Prostate gland (tissue), 2 donors: ENCODE measurements around the gene BCL2L14. TPM values are rescaled to one million over a fixed set of nuclear protein-coding genes. Genes with fewer than 3 reads are reported as not detected.

Experiments
- DNase-seq: peaks from one replicate; pipeline ENCODE4 v3.0.0-alpha.2; 2019; ENCODE audit warnings: low spot score
- H3K27ac ChIP-seq, 2 donors: fragments of 200-600 bp; sonication (generic); 2 replicates each; pipeline ENCODE4 v1.5.1; 2017 to 2019
- H3K27me3 ChIP-seq: fragments of 200-600 bp; sonication (generic); replicated peaks from 2 replicates; pipeline ENCODE4 v1.5.1; 2019; ENCODE audit not compliant: insufficient read depth
- H3K36me3 ChIP-seq, 2 donors: fragments of 200-600 bp; sonication (generic); 1 replicate in 1 of 2; 2 replicates in 1 of 2; pipeline versions ENCODE4 v1.5.1 to v1.8.1; 2017 to 2019
- H3K4me1 ChIP-seq: fragments of 200-600 bp; sonication (generic); replicated peaks from 2 replicates; pipeline ENCODE4 v1.5.1; 2019
- H3K4me3 ChIP-seq, 2 donors: fragments of 200-600 bp; sonication (generic); 2 replicates each; pipeline ENCODE4 v1.5.1; 2017 to 2019
- H3K9me3 ChIP-seq: fragments of 200-600 bp; sonication (generic); 2 replicates; pipeline ENCODE4 v1.5.1; 2017
- POLR2A ChIP-seq: fragments of 450-650 bp; IDR thresholded peaks from one replicate; pipeline ENCODE4 v1.6.1; 2016; ENCODE audit warnings: antibody characterized with exemption, mild to moderate bottlenecking
- POLR2AphosphoS5 ChIP-seq: sonication (generic); formaldehyde crosslinking; IDR thresholded peaks from one replicate; pipeline ENCODE4 v1.6.1; 2017; ENCODE audit warnings: antibody characterized with exemption
- WGBS: methylation state at CpG from one replicate; pipeline ENCODE4 v1.1.5; 2018; 5-methylcytosine and 5-hydroxymethylcytosine counted together
- intact Hi-C: fragments of 100-400 bp; cut with DNase I; formaldehyde crosslinking; loops from one replicate; pipeline ENCODE4 v1.14.2; 2022
- total RNA-seq, 2 donors: library from RNA; depleted of rRNA; stranded (reverse); fragments of >200 nt; gene quantifications; one replicate each; pipeline ENCODE4 v1.1.0, GENCODE V29; 2016
- TF ChIP-seq, protein P1 (sequence below), 4 experiments: fragments of 200-600 bp in 2 of 4; fragments of 450-650 bp in 2 of 4; sonication (generic) in 2 of 4; IDR thresholded peaks; 1 replicate in 3 of 4; 2 replicates in 1 of 4; pipeline ENCODE4 v1.5.1; 2016 to 2019; ENCODE audit warnings: antibody characterized with exemption in 4 of 4, mild to moderate bottlenecking in 2 of 4, moderate library complexity in 2 of 4

The BCL2L14 gene
- total RNA-seq, 2 donors from 2014 or later, result 6.0 to 14.0 TPM

DNA sequence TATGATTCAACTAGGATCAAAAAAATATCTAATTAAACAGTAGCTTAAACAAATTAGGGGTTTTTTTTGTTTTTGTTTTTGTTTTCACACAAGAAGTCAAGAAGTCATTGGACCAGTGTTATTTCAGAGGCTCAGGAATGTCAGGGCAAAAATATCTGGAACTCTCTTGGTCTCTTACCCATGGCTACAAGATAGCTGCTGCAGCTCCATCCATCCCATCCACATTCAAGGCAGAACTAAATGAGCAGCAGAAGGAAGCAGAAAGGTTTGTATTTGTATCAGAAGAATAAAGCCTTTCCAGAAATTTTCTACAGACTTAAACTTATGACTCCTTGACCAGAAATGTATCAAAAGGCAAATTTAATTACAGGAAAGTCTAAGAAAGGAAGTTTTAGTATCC, 33.8 kb upstream of the BCL2L14 start:
- Histone ChIP-seq H3K4me3 (no peak overlapping the region), H3K27ac (no peak overlapping the region), H3K4me1 (peaks cover 4% of the 10 kb centered on the region), H3K36me3 (no peaks in the 10 kb centered on the region), H3K9me3 (no peaks in the 10 kb centered on the region), H3K27me3 (no peaks in the 10 kb centered on the region)
- no peak for DNase-seq
- intact Hi-C loops, result loop anchor here (10.0 kb wide), 3 partner anchors 142 to 658 kb away; partner anchors contain the start of gene GPR19
- TF ChIP-seq POLR2AphosphoS5, result no peak

DNA sequence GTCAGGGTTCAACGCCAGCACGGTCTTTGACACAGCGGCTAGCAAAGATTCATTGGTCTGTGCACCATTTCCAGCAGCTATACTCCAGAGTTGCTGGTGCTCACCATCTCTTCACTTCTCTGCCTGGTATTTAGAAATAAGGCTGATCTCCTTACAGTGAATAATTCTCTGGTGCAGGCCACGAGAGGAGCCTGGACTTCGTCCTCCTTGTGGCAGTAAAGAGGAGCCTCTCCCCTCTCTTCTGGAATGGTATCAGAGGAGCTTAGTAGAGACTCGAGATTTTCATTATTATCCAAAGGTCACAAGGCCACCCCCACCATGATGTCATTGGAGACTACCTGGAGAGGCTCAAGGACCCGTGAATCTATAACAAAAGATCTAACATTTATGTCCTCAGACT, 30.8 kb upstream of the BCL2L14 start:
- Histone ChIP-seq H3K27me3 (no peaks in the 10 kb centered on the region), H3K36me3 (no peaks in the 10 kb centered on the region), H3K9me3 (no peaks in the 10 kb centered on the region), H3K27ac (no peak overlapping the region), H3K4me3 (no peak overlapping the region), H3K4me1 (no peaks in the 10 kb centered on the region)
- WGBS, result 72% methylated on average over 7 of the region's 7 CpGs
- intact Hi-C loops, result loop anchor here (10.0 kb wide), 3 partner anchors 145 to 655 kb away; partner anchors contain the start of gene GPR19
- TF ChIP-seq POLR2A, result no peak
- TF ChIP-seq, protein P1, sequence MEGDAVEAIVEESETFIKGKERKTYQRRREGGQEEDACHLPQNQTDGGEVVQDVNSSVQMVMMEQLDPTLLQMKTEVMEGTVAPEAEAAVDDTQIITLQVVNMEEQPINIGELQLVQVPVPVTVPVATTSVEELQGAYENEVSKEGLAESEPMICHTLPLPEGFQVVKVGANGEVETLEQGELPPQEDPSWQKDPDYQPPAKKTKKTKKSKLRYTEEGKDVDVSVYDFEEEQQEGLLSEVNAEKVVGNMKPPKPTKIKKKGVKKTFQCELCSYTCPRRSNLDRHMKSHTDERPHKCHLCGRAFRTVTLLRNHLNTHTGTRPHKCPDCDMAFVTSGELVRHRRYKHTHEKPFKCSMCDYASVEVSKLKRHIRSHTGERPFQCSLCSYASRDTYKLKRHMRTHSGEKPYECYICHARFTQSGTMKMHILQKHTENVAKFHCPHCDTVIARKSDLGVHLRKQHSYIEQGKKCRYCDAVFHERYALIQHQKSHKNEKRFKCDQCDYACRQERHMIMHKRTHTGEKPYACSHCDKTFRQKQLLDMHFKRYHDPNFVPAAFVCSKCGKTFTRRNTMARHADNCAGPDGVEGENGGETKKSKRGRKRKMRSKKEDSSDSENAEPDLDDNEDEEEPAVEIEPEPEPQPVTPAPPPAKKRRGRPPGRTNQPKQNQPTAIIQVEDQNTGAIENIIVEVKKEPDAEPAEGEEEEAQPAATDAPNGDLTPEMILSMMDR (IDR thresholded peaks at IDR 0.05), result no peak
- no peak for TF ChIP-seq POLR2AphosphoS5
- no peak for DNase-seq

DNA sequence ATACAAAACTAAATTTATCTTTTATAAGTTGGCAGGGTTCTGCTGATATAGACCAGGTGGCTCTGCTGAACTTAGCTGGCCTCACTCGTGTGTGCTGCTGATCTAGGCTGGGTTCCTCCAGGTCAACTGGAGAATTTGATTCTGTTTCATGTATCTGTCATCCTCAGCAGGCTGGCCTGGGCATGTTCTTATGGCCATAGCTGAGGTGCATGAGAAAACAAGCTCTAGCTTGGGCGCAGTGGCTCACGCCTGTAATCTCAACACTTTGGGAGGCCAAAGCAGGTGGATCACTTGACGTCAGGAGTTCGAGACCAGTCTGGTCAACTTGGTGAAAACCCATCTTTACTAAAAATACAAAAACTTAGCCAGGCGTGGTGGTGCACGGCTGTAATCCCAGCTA, 24.3 kb upstream of the BCL2L14 start:
- Histone ChIP-seq H3K27ac (no peak overlapping the region), H3K9me3 (no peaks in the 10 kb centered on the region), H3K4me3 (no peak overlapping the region), H3K36me3 (no peaks in the 10 kb centered on the region), H3K4me1 (no peaks in the 10 kb centered on the region), H3K27me3 (no peaks in the 10 kb centered on the region)
- TF ChIP-seq POLR2A (no peak), POLR2AphosphoS5 (no peak)
- TF ChIP-seq, protein P1 (IDR thresholded peaks at IDR 0.05), result no peak
- intact Hi-C loops, result no loop called here
- DNase-seq, result no peak
- 87% methylated on average over 7 of the region's 7 CpGs for WGBS

DNA sequence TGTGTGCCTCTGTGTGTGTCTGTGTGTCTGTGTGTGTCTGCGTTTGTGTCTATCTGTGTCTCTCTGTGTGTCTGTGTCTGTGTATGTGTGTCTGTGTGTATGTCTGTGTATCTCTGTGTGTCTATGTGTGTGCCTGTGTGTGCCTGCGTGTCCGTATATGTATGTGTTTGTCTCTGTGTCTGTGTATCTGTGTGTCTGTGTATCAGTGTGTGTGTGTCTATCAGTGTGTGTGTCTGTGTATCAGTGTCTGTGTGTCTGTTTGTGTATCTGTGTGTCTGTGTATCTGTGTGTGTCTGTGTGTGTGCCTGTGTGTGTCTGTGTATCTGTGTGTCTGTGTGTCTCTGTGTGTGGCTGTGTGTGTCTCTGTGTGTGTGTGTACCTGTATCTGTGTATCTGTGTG, 23.1 kb upstream of the BCL2L14 start:
- H3K4me1 ChIP-seq, result no peaks in the 10 kb centered on the region
- no peak for DNase-seq
- WGBS, result 96% methylated on average over 3 of the region's 3 CpGs
- no peaks in the 10 kb centered on the region for H3K36me3 ChIP-seq
- TF ChIP-seq, protein P1 (IDR thresholded peaks at IDR 0.05), result no peak
- no peak for TF ChIP-seq POLR2A
- TF ChIP-seq POLR2AphosphoS5, result no peak
- intact Hi-C loops, result no loop called here
- no peaks in the 10 kb centered on the region for H3K27me3 ChIP-seq
- no peak overlapping the region for H3K27ac ChIP-seq
- no peak overlapping the region for H3K4me3 ChIP-seq
- no peaks in the 10 kb centered on the region for H3K9me3 ChIP-seq

DNA sequence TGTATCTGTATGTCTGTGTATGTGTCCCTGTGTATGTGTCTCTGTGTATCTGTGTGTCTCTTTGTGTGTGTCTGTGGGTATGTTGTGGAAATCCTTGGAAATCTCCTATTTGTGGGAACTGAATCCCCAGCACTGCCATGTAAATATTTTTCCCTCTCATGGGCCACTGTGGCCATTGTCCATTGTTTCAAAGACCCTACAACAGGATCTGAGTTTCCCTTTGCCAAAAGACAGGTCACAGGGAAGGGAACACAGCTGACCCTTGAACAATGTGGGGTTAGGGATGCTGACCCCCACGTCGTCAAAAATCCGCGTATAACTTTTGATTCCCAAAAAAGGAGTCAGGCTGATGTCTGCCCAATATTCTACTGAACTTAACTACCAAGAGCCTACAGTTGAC, 22.5 kb upstream of the BCL2L14 start:
- Histone ChIP-seq H3K9me3 (no peaks in the 10 kb centered on the region), H3K4me1 (no peaks in the 10 kb centered on the region), H3K27me3 (no peaks in the 10 kb centered on the region), H3K36me3 (no peaks in the 10 kb centered on the region), H3K4me3 (no peak overlapping the region), H3K27ac (no peak overlapping the region)
- intact Hi-C loops, result no loop called here
- 92% methylated on average over 4 of the region's 4 CpGs for WGBS
- no peak for DNase-seq
- TF ChIP-seq POLR2AphosphoS5 (no peak), POLR2A (no peak)
- TF ChIP-seq, protein P1 (IDR thresholded peaks at IDR 0.05), result no peak
